ACC112 (cell line): ENCODE results near the gene PEX14.

Experiments
- H2AFZ ChIP-seq: fragments of 200-600 bp; sonication (generic); one replicate; pipeline ENCODE4 v1.6.0; 2017; ENCODE audit warnings: antibody characterized with exemption, low read length; ENCODE audit not compliant: unreplicated experiment
- H3K27ac ChIP-seq: fragments of 200-600 bp; sonication (generic); 2 replicates; pipeline ENCODE4 v1.5.1; 2014; ENCODE audit warnings: low read depth, mild to moderate bottlenecking, antibody characterized with exemption, low read length, moderate library complexity
- H3K27me3 ChIP-seq: fragments of 200-600 bp; sonication (generic); 2 replicates; pipeline ENCODE4 v1.6.1; 2014; ENCODE audit warnings: mild to moderate bottlenecking, antibody characterized with exemption, low read length, moderate library complexity, mixed read lengths; ENCODE audit not compliant: insufficient read depth
- H3K36me3 ChIP-seq: fragments of 200-600 bp; sonication (generic); 2 replicates; pipeline ENCODE4 v1.6.1; 2016; ENCODE audit warnings: mild to moderate bottlenecking, antibody characterized with exemption, low read length, moderate library complexity, mixed read lengths; ENCODE audit not compliant: insufficient read depth
- H3K4me1 ChIP-seq: fragments of 200-600 bp; sonication (generic); one replicate; pipeline ENCODE4 v1.6.1; 2016; ENCODE audit warnings: low read length, mixed read lengths; ENCODE audit not compliant: insufficient read depth, unreplicated experiment, control insufficient read depth
- H3K4me3 ChIP-seq: fragments of 200-600 bp; sonication (generic); 2 replicates; pipeline ENCODE4 v1.5.1; 2014; ENCODE audit warnings: mild to moderate bottlenecking, low read depth, low read length
- H3K79me2 ChIP-seq: fragments of 200-600 bp; sonication (generic); one replicate; pipeline ENCODE4 v1.6.0; 2016; ENCODE audit warnings: low read length; ENCODE audit not compliant: control insufficient read depth, unreplicated experiment, insufficient read depth

PEX14 gene

GRCh38 chr1:10530756-10531495, 56.2 kb downstream of the PEX14 start:
- Histone ChIP-seq H3K27ac (no peak overlapping the region), H2AFZ (no peak overlapping the region), H3K4me3 (no peak overlapping the region), H3K79me2 (peaks cover 22% of the 10 kb centered on the region), H3K27me3 (no peaks in the 10 kb centered on the region), H3K4me1 (peaks cover 24% of the 10 kb centered on the region), H3K36me3 (no peaks in the 10 kb centered on the region)

GRCh38 chr1:10532362-10532761, 57.6 kb downstream of the PEX14 start:
- no peak overlapping the region for H3K4me3 ChIP-seq
- peaks cover 24% of the 10 kb centered on the region for H3K4me1 ChIP-seq
- H3K27me3 ChIP-seq: no peaks in the 10 kb centered on the region
- H3K79me2 ChIP-seq: peaks cover 18% of the 10 kb centered on the region
- no peak overlapping the region for H3K27ac ChIP-seq
- H3K36me3 ChIP-seq: no peaks in the 10 kb centered on the region
- H2AFZ ChIP-seq: no peak overlapping the region

GRCh38 chr1:10534519-10534918, 59.8 kb downstream of the PEX14 start:
- no peak overlapping the region for H3K27ac ChIP-seq
- peaks cover 18% of the 10 kb centered on the region for H3K79me2 ChIP-seq
- no peaks in the 10 kb centered on the region for H3K36me3 ChIP-seq
- H3K4me1 ChIP-seq: peaks cover 5% of the 10 kb centered on the region
- H2AFZ ChIP-seq: no peak overlapping the region
- no peak overlapping the region for H3K4me3 ChIP-seq
- no peaks in the 10 kb centered on the region for H3K27me3 ChIP-seq

- Histone ChIP-seq H3K27ac (no peak overlapping the region), H2AFZ (no peak overlapping the region), H3K27me3 (no peaks in the 10 kb centered on the region), H3K4me1 (no peaks in the 10 kb centered on the region), H3K79me2 (peaks cover 7% of the 10 kb centered on the region), H3K36me3 (no peaks in the 10 kb centered on the region), H3K4me3 (no peak overlapping the region)
Measured at GRCh38 chr1:10536133-10536770, 61.5 kb downstream of the PEX14 start.

GRCh38 chr1:10537082-10537766, 62.5 kb downstream of the PEX14 start:
- Histone ChIP-seq H2AFZ (no peak overlapping the region), H3K27ac (no peak overlapping the region), H3K79me2 (peaks cover 7% of the 10 kb centered on the region), H3K27me3 (no peaks in the 10 kb centered on the region), H3K36me3 (no peaks in the 10 kb centered on the region), H3K4me1 (no peaks in the 10 kb centered on the region), H3K4me3 (no peak overlapping the region)

- no peak overlapping the region for H3K4me3 ChIP-seq
- no peak overlapping the region for H3K27ac ChIP-seq
- no peaks in the 10 kb centered on the region for H3K36me3 ChIP-seq
- H3K27me3 ChIP-seq: no peaks in the 10 kb centered on the region
- H3K4me1 ChIP-seq: no peaks in the 10 kb centered on the region
- H2AFZ ChIP-seq: no peak overlapping the region
- no peaks in the 10 kb centered on the region for H3K79me2 ChIP-seq
Measured at GRCh38 chr1:10538646-10539355, 64.1 kb downstream of the PEX14 start.

GRCh38 chr1:10539411-10540043, 64.8 kb downstream of the PEX14 start:
- Histone ChIP-seq H2AFZ (no peak overlapping the region), H3K27ac (no peak overlapping the region), H3K4me3 (no peak overlapping the region), H3K27me3 (no peaks in the 10 kb centered on the region), H3K36me3 (no peaks in the 10 kb centered on the region), H3K4me1 (no peaks in the 10 kb centered on the region), H3K79me2 (no peaks in the 10 kb centered on the region)

GRCh38 chr1:10540277-10541005, 65.7 kb downstream of the PEX14 start:
- H3K27me3 ChIP-seq: no peaks in the 10 kb centered on the region
- H2AFZ ChIP-seq: no peak overlapping the region
- H3K4me1 ChIP-seq: no peaks in the 10 kb centered on the region
- H3K27ac ChIP-seq: no peak overlapping the region
- no peaks in the 10 kb centered on the region for H3K36me3 ChIP-seq
- H3K4me3 ChIP-seq: no peak overlapping the region
- H3K79me2 ChIP-seq: no peaks in the 10 kb centered on the region

- Histone ChIP-seq H3K4me3 (no peak overlapping the region), H3K79me2 (no peaks in the 10 kb centered on the region), H3K27me3 (no peaks in the 10 kb centered on the region), H3K36me3 (no peaks in the 10 kb centered on the region), H2AFZ (no peak overlapping the region), H3K27ac (no peak overlapping the region), H3K4me1 (no peaks in the 10 kb centered on the region)
Measured at GRCh38 chr1:10541286-10541685, 66.5 kb downstream of the PEX14 start.

- no peaks in the 10 kb centered on the region for H3K79me2 ChIP-seq
- no peaks in the 10 kb centered on the region for H3K27me3 ChIP-seq
- no peaks in the 10 kb centered on the region for H3K36me3 ChIP-seq
- no peak overlapping the region for H2AFZ ChIP-seq
- no peak overlapping the region for H3K27ac ChIP-seq
- H3K4me3 ChIP-seq: no peak overlapping the region
- no peaks in the 10 kb centered on the region for H3K4me1 ChIP-seq
Measured at GRCh38 chr1:10544239-10544638, 69.5 kb downstream of the PEX14 start.
